ENCODE results near the gene GLT8D1. TPM values are rescaled to one million over a fixed set of nuclear protein-coding genes. Genes with fewer than 3 reads are reported as not detected.

Gene GLT8D1
- total and polyA plus RNA-seq, 2 of the 13 experiments (the other 11 are each of a cell fraction or from before 2014, with no cell fraction given): 110 to 121 TPM

GRCh38 chr3:52704611-52705437, 767 bp downstream of the GLT8D1 start (continued):
- TF ChIP-seq THAP9 (CRISPR knock-in tag; IDR thresholded peaks at IDR 0.05; ENCODE audit: borderline replicate concordance) (no peak; the same call in 1 of the 2 replicates), RORA (CRISPR knock-in tag; IDR thresholded peaks at IDR 0.05) (no peak), RBM22 (optimal IDR thresholded peaks at IDR 0.05; ENCODE audit: low read length) (peak; percentile 24)

DNA sequence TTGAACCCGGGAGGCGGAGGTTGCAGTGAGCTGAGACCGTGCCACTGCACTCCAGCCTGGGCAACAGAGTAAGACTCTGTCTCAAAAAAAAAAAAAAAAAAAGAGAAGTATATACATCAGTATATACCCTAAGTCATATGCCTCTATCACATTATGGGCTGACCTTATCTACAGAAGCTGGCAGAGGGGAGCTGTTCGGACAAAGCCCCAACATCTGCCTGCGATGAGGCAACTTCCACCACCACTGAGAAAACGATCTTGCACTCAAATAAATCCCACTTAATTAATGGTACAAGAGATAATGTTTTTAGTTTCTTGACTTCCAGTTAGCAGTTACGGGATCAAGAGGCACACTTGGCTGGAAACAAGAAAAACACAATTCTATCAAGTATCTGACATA, 2.2 kb downstream of the GLT8D1 start:
- H3K4me2 ChIP-seq (ENCODE audit: low read depth, low read length): peak overlapping the region; percentile 80
- H3K4me1 ChIP-seq (ENCODE audit: insufficient read depth, low read length): peaks cover 39% of the 10 kb centered on the region
- peaks cover 0 to 4% of the 10 kb centered on the region in 2 experiments; a peak in 2 of 5 replicates for H3K36me3 ChIP-seq (replicated peaks in 1 of 2; ENCODE audit: control insufficient read depth in 1 of 2, insufficient read depth in 2 of 2, low read length in 2 of 2)
- POLR2A ChIA-PET: interaction anchor here (6.5 kb wide), 1 partner anchor 13 kb away, joined by 118 read pairs; the partner anchor contains the start of genes GNL3 and PBRM1
- peak overlapping the region; percentile 85 for H3K9ac ChIP-seq (ENCODE audit: insufficient read depth, low read depth, low read length)
- WGBS (ENCODE audit: low lambda C conversion rate): 80% methylated on average over 7 of the region's 7 CpGs
- TSS peak; percentile 54 for BruUV-seq (replicated peaks)
- peaks cover 56% of the 10 kb centered on the region for H3K79me2 ChIP-seq (ENCODE audit: insufficient read depth, low read length)
- FAIRE-seq (no peak), DNase-seq (ENCODE audit: low spot score) (no peak), ATAC-seq (no peak)
- no peak overlapping the region for H2AFZ ChIP-seq (ENCODE audit: low read length)
- no peaks in the 10 kb centered on the region for H3K9me3 ChIP-seq (ENCODE audit: low read length)
- intact Hi-C loops (cut with micrococcal nuclease; ENCODE audit: unreplicated experiment) (no loop called here), in situ Hi-C loops (cut with HindIII; ENCODE audit: extremely low pct_ligation_motif_present, low pct_unique_long_range_greater_than_20kb) (no loop called here)
- CTCF ChIA-PET (ENCODE audit: low intra/inter-chr PET ratio, low total read pairs): no interaction called here
- TF ChIP-seq RFXANK (CRISPR knock-in tag; IDR thresholded peaks at IDR 0.05): no peak
- 0 out of 2 replicates have a peak, but pooled peaks have one; percentile 37 for TF ChIP-seq GLI4 (CRISPR knock-in tag; IDR thresholded peaks at IDR 0.05; ENCODE audit: borderline replicate concordance)
- TF ChIP-seq TP53 (CRISPR knock-in tag; conservative IDR thresholded peaks at IDR 0.05): no peak
- H3K27me3 ChIP-seq (ENCODE audit: control insufficient read depth in 1 of 2, insufficient read depth in 2 of 2, low read length in 2 of 2): no peaks in the 10 kb centered on the region; a peak in 1 of 5 replicates
- peak overlapping the region; percentile 90 for H3K27ac ChIP-seq (ENCODE audit: extremely low read length, insufficient read depth, low read length)
- no peaks in the 10 kb centered on the region; the same call in 1 of the 2 replicates for H4K20me1 ChIP-seq (ENCODE audit: insufficient read depth, low read length)
- peak overlapping the region; percentile 90 to 97 (median 95) for H3K4me3 ChIP-seq (replicated peaks in 1 of 3; ENCODE audit: insufficient read depth in 1 of 3, low read depth in 2 of 3, low read length in 3 of 3)

Data from HepG2 (cell line).